HG03460 (cell line): ENCODE measurements around the gene CDYL2.
"Not testable (repeated sequence)": the region's sequence is repeated elsewhere in the genome, so short reads cannot be mapped to it uniquely, and the experiment has no call there.

ENCODE experiments used
- ATAC-seq: cut with Tn5 transposase; IDR thresholded peaks from one replicate; pipeline ENCODE4 v1.9.1; 2021; ENCODE audit not compliant: unreplicated experiment

Gene CDYL2

GRCh38 chr16:80680046-80680445, 124.4 kb downstream of the CDYL2 start:
- ATAC-seq, result no peak

GRCh38 chr16:80674884-80675283, 129.5 kb downstream of the CDYL2 start:
- no peak for ATAC-seq

- ATAC-seq, result no peak
These were observed 132.0 kb downstream of the CDYL2 start for GRCh38 chr16:80672379-80672778.

- ATAC-seq, result peak; percentile 73
These were observed 133.0 kb downstream of the CDYL2 start for GRCh38 chr16:80671281-80671849.

- ATAC-seq, result no peak
These were observed 134.1 kb downstream of the CDYL2 start for GRCh38 chr16:80670170-80670865.

- ATAC-seq, result no peak
These were observed 134.7 kb downstream of the CDYL2 start for GRCh38 chr16:80669673-80670072.

- no peak for ATAC-seq
These were observed 136.5 kb downstream of the CDYL2 start for GRCh38 chr16:80667925-80668324.

- ATAC-seq, result no peak
These were observed 137.2 kb downstream of the CDYL2 start for GRCh38 chr16:80667251-80667560.

GRCh38 chr16:80666378-80667250, 137.8 kb downstream of the CDYL2 start:
- no peak for ATAC-seq

GRCh38 chr16:80665356-80665755, 139.0 kb downstream of the CDYL2 start:
- ATAC-seq, result no peak

GRCh38 chr16:80664786-80665185, 139.6 kb downstream of the CDYL2 start:
- no peak for ATAC-seq

GRCh38 chr16:80664226-80664625, 140.2 kb downstream of the CDYL2 start:
- ATAC-seq, result no peak

GRCh38 chr16:80663078-80663477, 141.3 kb downstream of the CDYL2 start:
- ATAC-seq, result no peak

- ATAC-seq, result no peak
These were observed 144.5 kb downstream of the CDYL2 start for GRCh38 chr16:80659865-80660264.

GRCh38 chr16:80656711-80657150, 147.7 kb downstream of the CDYL2 start:
- peak; percentile 90 for ATAC-seq

GRCh38 chr16:80656161-80656560, 148.2 kb downstream of the CDYL2 start:
- no peak for ATAC-seq

- ATAC-seq, result no peak
These were observed 148.6 kb downstream of the CDYL2 start for GRCh38 chr16:80655751-80656150.

- no peak for ATAC-seq
These were observed 150.1 kb downstream of the CDYL2 start for GRCh38 chr16:80654094-80654862.

- no peak for ATAC-seq
These were observed 152.0 kb downstream of the CDYL2 start for GRCh38 chr16:80652441-80652840.

- ATAC-seq, result not testable (repeated sequence)
These were observed 154.1 kb downstream of the CDYL2 start for GRCh38 chr16:80650281-80650680.

- ATAC-seq, result no peak
These were observed 164.1 kb downstream of the CDYL2 start for GRCh38 chr16:80640316-80640715.
